GM12892 (cell line): ENCODE data around the gene ARVCF.

ENCODE experiments used
- POLR2A ChIP-seq: IDR thresholded peaks from 2 replicates; pipeline ENCODE4 v1.6.1; 2011; ENCODE audit warnings: low read depth, low read length, control low read depth
- TAF1 ChIP-seq: IDR thresholded peaks from 2 replicates; pipeline ENCODE4 v1.6.1; 2011; ENCODE audit warnings: low read depth, mild to moderate bottlenecking, control low read depth, low read length, borderline replicate concordance

- no peak for TF ChIP-seq POLR2A
- no peak for TF ChIP-seq TAF1
These were observed 43.7 kb downstream of the ARVCF start for GRCh38 chr22:19972652-19973550.
